Right lobe of liver (tissue), 4 donors: ENCODE results near the gene PRDM16.

Source experiments
- POLR2A ChIP-seq: fragments of 450-650 bp; IDR thresholded peaks from one replicate; pipeline ENCODE4 v1.6.1; 2017; ENCODE audit warnings: antibody characterized with exemption, mild to moderate bottlenecking
- TF ChIP-seq, protein P1 (sequence below), 4 donors: fragments of 200-600 bp in 3 of 4; fragments of 450-650 bp in 1 of 4; IDR thresholded peaks; one replicate each; pipeline versions ENCODE4 v1.5.1 to v1.8.0; 2016 to 2022; ENCODE audit warnings: antibody characterized with exemption in 4 of 4, mild to moderate bottlenecking in 2 of 4
- donor health status: DM: no; HTN: no; CAD: no.
- donor health status: DM: no; HTN: no; CAD: no.
- donor health status: DM: no; HTN: yes; CAD: no.

DNA sequence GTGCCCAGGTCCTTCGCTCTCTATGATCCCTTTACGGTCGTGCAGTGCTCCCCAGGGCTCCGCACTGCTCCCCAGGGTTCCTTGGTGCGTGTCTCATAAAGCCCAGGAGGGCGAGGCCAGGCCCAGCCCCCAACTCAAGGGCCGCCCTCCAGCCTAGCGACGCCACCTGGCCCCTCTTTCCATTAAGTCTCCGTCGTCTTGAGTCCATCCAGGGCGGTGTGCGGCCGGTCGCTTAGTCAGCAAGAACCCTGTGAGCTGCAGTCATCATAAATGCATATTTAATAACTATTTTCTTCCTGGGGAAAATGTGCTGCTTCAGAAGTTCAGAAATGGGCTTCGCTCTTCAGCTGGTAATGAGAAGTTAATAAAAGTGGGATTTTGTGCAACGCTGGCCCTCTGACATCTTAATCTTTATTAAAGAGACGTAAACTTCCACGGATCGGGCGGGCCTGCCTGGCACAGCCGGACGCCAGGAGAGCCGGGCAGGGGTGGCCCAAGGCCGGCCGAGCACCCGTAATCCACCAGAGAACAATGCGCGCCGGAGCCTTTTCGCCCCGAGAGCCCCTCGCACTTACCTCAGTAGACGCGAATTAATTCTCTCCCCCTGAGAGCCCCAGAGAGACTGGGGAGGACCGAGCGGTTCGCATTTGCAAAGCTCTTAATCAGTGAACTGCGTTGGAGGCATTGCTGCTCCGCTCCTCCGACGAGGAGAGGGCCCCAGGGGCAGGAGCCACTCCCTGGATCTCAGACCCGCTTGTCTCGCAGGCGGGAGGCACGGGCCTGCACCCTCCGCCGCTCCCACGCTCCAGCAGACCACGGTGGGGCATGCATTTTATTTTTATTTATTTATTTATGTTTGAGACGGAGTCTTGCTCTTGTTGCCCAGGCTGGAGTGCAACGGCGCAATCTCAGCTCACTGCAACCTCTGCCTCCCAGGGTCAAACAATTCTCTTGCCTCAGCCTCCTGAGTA, 197.1 kb downstream of the PRDM16 start:
- TF ChIP-seq POLR2A: no peak
- TF ChIP-seq, protein P1, sequence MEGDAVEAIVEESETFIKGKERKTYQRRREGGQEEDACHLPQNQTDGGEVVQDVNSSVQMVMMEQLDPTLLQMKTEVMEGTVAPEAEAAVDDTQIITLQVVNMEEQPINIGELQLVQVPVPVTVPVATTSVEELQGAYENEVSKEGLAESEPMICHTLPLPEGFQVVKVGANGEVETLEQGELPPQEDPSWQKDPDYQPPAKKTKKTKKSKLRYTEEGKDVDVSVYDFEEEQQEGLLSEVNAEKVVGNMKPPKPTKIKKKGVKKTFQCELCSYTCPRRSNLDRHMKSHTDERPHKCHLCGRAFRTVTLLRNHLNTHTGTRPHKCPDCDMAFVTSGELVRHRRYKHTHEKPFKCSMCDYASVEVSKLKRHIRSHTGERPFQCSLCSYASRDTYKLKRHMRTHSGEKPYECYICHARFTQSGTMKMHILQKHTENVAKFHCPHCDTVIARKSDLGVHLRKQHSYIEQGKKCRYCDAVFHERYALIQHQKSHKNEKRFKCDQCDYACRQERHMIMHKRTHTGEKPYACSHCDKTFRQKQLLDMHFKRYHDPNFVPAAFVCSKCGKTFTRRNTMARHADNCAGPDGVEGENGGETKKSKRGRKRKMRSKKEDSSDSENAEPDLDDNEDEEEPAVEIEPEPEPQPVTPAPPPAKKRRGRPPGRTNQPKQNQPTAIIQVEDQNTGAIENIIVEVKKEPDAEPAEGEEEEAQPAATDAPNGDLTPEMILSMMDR (IDR thresholded peaks at IDR 0.05): no peak
